ENCODE measurements around the gene PRR15L.

The PRR15L gene

DNA sequence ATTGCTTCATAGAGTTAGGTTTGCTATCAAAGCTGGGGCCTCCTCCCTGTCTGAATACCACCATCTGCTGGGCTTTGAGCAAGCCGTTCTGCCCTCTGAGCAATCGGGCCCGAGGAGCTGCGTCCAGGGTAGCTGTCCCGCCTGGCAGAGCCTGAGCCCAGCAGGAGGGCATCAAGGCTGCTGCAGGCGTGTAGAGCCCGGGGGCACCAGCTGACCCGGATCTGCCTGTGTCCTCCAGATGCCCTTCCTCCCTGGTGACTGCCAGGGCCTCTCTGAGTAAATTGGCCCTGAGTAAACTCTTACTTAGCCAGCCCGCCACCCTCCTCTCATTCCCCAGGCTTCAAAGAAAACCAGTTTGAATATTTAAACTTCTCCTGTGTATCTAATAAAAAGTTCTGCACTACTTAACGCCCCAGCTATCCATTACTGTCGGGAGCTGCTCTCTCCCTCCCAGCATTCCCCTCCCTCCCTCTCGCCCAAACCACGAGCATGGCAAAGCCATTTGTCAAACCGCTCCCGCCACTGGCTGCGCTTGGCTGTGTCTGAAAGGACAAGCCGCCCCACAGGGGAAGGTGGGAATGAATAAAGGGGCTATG lies 29.7 kb upstream of the PRR15L start:
- DNase-seq: peak; percentile 17 to 57

DNA sequence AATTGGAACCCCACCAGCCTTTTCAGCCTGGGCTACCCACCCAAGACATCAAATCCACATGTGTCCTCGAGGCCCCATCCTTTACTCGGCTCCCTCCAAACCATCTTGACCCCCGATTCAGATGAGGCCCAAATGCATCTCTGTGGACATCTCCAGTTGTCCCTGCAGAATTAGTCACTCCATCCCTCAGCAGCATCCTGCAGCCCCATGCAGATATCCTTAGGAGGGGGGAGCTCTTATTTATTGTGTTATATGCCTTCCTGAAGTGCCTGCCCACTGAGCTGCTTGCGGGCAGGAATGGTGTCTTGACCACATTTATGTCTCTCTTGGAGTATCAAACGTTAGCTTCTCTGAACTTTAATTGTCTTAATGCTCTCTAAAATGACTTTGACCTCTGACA lies 28.8 kb upstream of the PRR15L start:
- no peak for DNase-seq

DNA sequence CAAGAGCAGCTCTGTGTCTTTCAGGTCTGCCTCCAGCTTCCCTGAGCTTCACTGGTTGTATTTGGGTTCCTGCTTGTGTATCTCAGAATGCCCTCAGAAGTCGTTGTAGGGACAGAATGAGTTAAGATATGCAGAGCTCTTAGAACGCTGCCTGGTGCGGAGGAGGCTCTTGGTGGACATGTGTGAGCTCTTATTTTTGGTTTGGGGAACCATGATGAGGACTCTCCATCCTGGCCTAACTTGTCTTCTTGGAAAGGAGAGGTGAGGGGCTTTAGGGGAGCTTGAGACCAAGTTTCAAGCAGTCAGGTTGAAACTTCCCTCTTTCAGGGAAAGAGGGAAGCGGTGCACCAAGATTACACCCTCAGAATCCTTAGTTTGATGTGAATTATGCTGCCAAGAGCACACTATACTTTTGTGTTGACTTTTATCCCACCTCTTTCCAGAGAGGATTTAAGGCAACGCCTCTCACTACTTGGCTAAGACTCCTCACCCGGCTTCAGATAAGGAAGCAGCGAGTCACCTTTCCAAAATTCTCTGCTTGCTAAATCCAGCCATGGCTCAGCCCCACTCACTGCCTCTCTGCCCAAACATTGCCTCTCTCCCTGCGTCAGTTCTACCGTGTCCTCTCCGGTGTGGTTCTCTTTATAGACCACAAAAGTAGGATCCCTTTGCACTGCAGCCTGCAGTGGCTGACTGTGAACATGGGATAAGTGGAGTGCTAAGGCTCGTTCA lies 26.0 kb upstream of the PRR15L start:
- DNase-seq: no peak

DNA sequence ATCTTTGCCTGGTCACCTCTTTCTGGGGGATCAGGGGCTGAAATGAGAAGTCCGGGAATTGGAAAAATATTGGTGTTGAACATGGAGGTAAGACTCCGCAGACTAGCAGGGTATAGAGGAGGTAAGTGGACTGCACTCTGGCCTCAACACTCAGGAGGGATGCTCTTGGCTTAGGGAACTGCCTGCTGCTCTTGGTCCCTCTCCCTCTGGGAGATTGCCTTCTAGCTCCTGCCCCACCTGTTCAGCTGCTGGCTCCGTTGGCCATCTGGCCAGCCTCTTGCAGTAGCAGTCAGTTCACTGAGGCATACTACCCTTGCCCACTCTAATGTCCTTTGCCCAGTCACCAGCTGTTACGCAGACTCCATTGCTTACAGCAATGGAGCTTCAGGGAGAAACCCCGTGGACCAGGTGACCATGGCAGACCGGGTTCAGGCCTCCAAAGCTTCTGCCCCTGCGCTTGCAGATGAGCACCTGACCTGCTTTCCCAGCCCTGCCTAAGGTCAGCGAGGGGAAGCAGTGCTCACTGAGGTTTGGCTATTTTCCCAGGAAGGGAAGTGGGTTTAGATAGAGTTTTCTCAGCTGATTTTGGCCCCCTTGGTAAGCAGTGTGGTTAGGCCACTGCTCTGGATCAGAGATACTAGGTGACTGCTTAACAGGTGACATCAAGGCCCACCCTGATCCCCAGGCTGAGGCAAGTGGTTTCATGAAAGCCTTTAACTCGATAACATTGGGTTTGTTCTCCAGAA lies 25.1 kb upstream of the PRR15L start:
- DNase-seq: peak; percentile 90 to 97

DNA sequence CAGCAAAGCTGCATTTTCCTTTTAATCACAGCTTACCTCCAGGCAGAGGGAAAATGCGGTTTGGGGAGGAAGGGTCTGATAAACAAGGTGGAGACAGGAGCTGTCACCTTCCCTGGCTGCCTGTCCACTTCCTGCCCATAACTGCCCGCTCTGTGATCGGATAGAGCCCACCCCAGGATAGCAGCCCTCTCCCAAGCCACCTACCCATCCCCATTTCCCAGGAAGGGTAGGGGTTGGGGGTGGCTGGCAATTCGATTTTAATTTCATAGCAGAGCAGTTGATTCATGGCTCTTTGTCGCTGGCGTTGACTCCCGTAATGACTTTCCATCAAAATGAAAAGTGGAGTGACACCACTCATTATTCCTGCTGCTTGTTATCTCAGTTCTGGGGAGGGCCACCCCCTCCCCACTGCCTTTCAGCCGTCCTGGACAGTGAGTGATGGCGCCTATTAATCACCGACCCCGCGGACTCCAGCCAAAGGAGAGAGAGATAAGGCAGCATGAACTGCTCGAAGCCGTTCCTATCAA lies 24.5 kb upstream of the PRR15L start:
- DNase-seq: no peak

DNA sequence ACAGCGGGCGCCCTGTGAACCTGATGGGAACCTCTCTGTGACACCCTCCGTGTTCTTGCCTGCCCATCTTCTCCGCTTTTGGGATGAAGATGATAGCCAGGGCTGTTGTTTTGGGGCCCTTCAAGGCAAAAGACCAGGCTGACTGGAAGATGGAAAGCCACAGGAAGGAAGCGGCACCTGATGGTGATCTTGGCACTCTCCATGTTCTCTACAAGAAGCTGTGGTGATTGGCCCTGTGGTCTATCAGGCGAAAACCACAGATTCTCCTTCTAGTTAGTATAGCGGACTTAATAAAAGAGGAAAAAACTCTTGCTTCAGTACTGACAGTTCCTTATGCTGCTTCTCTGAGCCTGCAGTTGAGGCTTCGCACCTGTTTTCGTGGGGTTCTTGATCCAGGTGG lies 23.8 kb upstream of the PRR15L start:
- no peak for DNase-seq

DNA sequence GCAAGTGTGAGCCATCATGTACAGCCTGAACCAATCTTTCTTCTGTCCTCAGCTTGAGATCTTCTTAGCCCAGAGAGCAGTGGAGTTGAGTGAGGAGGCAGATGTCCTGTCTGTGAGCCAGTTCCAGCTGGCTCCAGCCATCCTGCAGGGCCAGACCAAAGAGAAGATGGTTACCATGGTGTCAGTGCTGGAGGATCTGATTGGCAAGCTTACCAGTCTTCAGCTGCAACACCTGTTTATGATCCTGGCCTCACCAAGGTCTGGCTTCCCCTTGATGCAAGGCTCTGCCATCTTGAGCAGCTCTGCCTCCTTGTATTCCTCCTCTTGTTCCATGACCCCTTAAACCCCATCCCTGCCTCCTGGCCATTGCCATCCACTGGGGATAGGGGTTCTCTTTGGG lies 22.9 kb upstream of the PRR15L start:
- peak; percentile 38 to 88 for DNase-seq

DNA sequence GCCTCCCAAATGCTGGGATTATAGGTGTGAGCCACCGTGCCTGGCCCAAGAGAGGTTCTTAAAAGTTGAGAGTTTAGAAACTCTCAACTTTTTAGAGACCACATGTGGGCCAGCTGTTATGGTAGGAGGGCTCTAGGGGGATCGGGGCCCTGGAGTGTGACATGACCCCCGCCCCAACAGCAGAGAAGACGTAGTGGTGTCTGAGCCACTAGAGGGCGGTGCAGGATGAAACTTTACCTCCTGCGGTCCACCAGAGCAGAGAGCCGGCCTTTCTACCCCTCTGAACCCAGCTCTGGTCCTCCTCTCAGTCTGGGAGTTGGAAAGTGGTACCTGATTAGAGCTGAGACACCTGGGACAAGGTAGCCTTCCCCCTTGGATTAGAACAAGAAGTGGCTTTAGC lies 20.6 kb upstream of the PRR15L start:
- peak; percentile 58 to 82 for DNase-seq

DNA sequence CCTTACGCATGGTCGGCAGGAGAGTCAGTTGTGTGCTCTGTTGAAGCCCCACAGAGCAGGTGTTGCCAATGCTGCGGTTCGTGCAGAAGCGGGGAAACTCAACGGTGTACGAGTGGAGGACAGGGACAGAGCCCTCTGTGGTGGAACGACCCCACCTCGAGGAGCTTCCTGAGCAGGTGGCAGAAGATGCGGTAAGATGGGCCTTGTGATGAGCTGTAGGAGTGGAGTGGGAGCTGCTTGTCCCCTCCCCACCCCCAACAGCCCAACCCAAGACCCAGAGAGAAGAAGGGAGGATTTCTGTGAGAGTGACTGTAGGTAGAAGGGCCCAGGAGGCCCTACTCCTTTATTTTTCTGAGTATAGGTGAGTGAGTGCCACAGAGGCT lies 18.1 kb upstream of the PRR15L start:
- no peak for DNase-seq

DNA sequence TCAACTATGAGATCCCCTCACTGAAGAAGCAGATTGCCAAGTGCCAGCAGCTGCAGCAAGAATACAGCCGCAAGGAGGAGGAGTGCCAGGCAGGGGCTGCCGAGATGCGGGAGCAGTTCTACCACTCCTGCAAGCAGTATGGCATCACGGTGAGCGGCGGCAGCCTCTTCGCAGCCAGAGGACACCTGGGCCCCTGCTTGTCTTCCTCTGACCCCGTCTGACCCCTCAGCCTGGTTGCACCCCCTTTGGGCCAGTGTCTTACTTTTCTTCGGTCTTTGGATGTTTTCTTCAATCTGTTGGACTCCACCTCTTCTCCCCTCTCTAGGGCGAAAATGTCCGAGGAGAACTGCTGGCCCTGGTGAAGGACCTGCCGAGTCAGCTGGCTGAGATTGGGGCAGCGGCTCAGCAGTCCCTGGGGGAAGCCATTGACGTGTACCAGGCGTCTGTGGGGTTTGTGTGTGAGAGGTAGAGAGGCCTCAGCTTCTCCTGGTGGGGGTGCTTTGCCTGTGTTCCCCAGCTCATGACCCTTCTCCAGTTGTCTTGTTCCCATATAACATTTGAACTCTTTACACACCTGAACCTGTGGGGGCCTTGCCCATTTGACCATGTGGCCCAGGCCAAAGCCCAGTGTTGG lies 17.6 kb upstream of the PRR15L start:
- no peak for DNase-seq

DNA sequence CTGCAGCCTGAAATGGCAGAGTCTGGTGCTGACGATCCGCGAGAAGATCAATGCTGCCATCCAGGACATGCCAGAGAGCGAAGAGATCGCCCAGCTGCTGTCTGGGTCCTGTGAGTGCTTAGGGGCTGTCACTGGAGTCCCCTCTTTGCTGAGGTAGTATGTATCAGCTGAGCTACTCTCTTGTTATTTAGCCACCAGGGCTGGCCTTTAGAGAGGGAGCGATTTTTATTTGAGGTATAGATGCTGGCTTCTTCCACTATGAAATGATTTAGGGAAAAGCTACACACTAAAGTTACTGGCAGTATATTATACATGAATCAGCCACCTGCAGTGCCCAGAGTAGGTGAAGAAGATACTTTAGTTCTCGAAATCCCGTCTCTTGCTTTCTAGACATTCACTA lies 15.9 kb upstream of the PRR15L start:
- DNase-seq: no peak

DNA sequence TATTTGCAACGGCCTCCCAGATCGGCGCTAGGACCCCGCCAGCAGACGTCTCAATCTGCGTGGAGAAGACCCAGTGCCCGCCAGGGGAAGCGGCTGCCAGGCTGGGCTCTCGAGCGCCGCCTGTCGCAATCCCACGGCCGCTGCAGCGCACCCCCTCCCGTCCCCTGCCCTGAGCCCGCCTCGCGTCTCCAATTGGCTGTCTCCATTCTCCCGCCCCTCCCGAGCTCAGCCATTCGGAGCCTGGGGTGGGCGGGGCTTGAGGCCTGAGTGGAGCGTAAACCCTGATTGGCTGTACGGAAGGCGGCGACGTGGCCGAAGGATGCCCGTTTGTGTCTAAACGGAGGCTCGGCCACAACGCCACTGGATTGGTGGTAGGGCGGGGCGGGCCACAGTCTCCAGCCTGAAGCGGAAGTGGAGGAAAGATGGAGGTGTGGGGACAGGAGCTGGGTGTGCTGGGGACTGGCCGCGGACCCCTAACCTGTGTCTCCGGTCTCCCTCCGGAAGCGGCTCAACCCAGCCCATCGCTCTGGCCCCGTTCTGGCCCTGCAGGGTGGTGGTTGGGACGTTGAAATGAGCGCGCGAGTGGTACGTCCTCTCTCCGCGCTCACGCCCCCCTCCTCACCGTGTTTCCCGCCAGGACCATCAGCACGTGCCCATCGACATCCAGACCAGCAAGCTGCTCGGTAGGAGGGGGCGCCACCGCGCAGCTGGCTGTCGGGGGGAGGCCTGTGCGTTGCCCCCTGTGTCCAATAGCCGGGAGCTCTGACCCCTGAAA lies 13.2 kb upstream of the PRR15L start, which contains the start of gene CDK5RAP3:
TSS of gene CDK5RAP3 (plus strand) at position 389 of the 775 bp plus-strand sequence. CDS start at position 423, 34 bp downstream.
- peak; percentile 100 for DNase-seq

DNA sequence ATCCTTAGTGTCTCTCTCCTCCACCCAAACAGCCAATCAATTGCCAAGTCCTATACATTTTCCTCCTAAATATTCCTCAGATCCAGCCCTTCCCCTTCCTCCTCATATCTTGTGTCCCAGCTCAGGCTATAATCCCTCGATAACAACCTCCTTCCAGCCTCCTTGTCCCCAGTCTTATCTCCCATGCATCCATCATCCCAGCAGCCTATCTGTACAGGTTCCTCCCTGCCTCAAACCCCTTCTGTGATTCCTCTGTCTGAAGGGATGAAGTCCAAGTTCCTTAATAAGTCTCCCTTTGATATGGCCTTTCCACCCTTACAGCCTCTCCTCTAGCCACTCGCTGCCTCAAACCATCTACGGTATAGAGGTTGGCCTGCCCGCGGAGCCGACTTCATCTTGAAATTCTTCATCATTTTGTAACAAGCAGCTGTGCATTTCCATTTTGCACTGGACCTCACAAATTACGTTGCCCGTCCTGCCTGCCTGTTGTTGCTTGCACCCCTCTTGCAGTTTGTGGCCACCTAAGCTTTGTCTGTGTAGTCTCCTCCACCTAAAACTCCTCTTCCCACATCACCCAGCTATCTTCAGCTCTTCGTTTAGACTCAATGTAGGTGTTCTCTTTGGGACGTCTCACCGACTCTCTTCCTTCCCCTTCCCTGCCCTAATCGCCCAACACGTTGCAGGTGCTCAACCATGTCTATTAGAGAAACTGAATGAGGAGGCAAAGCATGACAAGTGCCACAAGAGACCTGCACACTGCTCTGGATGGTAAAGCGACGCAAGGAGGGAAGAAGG lies 12.4 kb upstream of the PRR15L start:
- DNase-seq: no peak

DNA sequence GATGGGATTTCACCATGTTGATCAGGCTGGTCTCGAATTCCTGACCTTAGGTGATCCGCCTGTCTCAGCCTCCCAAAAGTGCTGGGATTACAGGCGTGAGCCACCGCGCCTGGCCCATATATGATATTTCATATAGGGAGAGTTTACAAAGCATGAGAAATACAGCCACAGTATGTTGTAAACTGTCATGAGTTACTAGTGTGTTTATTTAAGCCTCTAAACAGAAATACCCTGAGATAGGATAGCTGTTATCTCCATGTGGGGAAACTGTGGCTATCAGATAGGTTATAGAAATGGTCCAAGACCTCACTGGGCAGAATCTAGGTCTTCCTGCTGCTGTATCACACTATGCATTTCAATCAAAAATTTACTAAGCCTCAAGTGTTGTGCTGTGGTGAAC lies 11.2 kb upstream of the PRR15L start:
- no peak for DNase-seq

DNA sequence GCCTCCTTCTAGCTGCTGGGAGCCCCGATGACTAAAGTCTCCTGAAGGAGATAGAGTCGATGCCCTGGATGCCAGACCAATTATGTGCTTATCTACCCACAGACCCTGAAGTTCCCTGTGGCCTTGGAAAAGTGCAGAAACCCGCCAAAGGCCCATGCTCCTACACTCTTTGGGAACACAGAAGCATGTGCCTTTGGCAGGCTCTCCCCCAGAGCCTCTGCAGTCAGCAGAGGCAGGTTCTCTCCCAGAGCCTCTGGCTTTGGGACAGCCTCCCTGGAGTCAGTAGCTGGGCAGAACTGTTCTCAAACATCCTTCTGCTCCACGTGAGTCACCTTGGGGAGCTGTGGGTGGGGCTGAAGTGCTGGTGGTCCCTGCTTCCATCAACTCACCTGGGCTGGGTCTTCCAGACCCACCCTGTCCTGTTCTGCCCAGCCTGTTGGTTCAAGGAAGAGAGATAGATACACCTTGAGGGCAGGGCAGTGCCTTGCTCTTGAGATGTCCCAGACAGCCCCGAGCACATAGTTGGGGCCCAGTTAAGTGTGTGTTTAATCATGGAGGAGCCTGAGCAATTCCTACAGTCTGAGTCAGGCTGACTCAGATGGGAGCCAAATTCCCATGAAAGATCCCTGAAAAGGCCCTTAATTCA lies 10.0 kb upstream of the PRR15L start:
- DNase-seq: no peak

DNA sequence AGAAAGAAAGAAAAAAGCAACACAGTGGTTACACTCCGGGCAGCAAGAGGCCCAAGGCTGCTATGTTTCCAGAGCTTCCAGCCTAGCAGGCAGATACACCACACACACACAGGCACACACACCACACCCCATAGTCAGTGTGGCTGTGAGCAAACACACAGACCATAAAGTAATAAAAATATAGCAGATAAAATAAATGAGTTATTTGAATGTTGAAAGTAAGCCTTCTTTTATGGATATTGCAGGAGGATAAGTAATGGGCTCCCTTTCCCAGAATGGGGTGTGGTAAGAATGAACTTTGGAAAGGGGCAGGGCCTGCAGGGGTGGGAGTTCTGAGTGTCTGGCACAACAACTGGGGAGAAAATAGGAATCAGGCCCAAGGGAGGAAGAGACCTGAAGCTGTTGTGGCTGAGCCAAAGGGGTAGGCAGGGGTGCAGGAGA lies 8.4 kb upstream of the PRR15L start:
- no peak for DNase-seq

DNA sequence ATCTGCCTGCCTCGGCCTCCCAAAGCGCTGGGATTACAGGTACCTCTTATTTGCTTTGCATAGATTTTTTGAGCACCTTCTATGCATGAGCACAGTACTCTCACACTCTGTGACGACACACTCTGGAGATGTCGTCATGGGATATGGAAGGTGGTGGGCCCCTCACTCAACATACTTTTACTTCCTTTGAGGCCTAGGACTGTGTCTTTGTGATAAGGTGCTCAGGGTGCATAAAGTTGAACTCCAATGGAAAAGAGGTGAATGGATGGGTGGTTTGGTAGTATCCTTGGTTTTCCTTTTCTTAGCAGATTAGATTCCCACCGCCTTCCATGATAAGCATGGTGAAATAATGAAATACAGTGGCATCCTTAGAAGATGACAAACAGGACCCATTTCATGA lies 7.2 kb upstream of the PRR15L start:
- DNase-seq: no peak

DNA sequence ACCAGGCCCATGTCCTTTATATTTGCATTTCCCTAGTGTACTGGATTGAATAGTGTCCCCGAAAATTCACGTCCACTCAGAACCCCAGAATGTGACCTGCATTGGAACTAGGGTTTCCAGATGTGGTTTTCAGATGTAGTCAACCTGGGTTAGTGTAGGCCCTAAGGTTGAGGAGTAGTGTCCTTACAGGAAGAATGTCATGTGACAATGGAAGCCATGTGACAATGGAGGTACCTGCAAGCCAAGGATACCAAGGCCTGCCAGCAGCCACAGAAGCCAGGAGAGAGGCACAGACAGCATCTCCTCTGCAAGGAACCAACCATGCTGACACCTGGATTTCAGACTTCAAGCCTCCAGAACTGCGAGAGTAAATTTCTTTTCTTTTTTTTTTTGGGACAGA lies 5.2 kb upstream of the PRR15L start:
- DNase-seq: no peak

DNA sequence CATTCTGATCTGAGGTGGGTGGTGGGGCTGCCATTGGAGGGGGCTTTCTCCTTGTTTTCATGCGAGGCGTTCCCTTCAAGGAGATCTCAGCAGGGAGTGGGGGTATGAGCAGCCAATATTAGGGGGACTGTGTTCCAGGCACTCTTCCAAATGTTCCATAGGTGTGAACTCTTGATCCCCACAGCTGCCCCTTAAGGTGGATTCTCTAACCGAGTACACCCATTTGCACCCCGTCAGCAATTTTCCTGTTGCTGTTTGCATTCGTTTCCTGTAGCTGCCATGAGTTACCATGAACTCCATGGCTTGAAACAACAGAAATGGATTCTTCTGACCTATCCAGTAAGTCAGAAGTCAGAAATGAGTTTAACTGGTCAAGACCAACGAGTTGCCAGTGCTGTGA lies 3.7 kb upstream of the PRR15L start:
- no peak for DNase-seq

DNA sequence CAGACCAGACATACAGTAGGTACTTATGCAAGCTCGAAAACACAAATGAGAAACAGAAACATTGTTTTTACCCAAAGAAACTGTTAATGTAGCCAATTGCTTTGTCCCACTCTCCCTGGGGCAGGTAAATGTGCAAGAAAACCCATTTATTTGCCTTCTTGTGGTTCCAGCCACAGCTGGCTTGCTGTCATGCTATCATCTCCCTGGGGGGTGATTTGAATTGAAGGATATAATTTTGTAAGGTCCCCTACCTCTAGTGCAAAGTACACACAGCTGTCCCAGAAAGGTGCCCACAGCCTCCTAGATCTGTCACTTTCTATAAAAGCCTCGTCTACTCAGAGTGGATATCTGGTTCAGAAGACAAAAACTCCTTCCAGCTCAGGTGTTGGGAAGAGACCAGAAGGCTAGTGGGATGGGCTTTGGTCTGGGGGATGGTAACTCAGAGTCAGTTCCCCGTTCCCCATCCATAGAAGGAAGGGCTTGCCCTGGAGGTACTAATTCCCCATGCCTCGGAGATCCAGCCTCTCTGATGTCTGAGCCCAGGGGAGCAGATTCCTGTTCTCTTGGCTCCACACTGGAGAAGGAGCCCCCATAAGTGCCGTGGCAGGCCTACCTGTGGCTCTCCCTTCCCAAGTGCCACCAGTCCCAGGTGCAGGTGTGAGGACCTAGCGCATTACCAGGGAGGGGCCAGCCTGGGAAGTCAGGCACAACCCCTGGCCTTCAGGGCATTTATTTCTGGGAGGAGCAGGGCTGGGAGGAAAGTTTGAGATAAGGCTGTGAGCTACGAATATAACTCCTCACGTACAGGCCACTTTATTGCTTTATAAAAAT lies 2.4 kb upstream of the PRR15L start:
- DNase-seq: no peak
